GM06990 (cell line): Measurements from ENCODE around the gene KLHDC3.

Experiments used
- DNase-seq: peaks from one replicate; pipeline ENCODE4 v3.0.0-alpha.2; 2011; ENCODE audit not compliant: insufficient read length; ENCODE audit errors: extremely low read depth
- H3K27me3 ChIP-seq: replicated peaks from 2 replicates; pipeline ENCODE4 v1.6.0; 2011; ENCODE audit warnings: low read length; ENCODE audit not compliant: control insufficient read depth, insufficient read depth
- H3K36me3 ChIP-seq: 2 replicates; pipeline ENCODE4 v1.5.1; 2011; ENCODE audit warnings: low read length; ENCODE audit not compliant: control insufficient read depth, insufficient read depth
- H3K4me3 ChIP-seq: replicated peaks from 2 replicates; pipeline ENCODE4 v1.5.1; 2011; ENCODE audit warnings: low read depth, mild to moderate bottlenecking, control low read depth, low read length
- TF ChIP-seq, protein P1 (sequence below): IDR thresholded peaks from 2 replicates; pipeline ENCODE4 v1.5.1; 2011; ENCODE audit warnings: low read length, control low read depth, mild to moderate bottlenecking, inconsistent platforms; ENCODE audit not compliant: insufficient read depth, poor library complexity, severe bottlenecking

Gene KLHDC3

DNA sequence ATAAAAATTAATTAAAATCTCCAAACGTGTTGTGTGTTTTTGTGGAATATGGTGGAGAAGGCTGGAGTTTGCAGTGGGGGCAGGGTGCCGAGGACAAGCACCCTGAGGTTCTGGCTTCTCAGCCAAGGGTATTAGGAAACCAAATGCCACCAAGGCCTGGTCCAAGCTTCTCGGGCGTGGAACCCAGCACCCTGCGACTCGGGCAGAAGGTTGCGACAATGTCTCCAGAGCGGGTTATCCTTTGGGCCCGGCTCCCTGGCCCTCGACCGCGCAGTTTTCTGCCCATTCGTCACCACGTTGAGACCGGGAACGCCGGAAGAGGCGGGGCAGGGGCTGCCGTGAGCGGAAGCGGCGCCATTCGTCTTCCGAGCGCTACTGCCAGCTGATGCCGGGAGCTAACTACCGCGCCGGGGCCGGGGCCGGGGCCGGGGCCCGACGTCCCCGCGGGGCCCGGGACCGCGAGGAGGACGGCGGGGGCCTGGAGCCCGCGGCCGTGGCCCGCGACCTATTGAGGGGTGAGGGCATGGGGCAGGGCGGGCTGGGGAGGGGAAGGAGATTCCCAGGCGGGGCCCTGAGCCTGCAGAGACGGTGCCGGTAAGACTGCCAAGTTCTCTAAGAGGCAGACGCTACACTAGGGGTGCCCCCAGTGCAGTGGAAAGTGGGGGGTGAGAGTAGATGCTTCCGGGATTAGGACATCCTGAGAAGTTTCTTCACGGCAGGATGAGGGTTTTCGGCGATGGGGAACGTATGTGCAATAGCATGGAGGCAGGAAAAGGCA is 7.4 kb downstream of the KLHDC3 start, which contains the start of gene RRP36:
Gene RRP36, plus strand, starts transcription at position 354 of the 778 bp plus-strand sequence. Its CDS starts 32 bp downstream, at position 386.
- peaks cover 18% of the 10 kb centered on the region for H3K36me3 ChIP-seq
- TF ChIP-seq, protein P1, sequence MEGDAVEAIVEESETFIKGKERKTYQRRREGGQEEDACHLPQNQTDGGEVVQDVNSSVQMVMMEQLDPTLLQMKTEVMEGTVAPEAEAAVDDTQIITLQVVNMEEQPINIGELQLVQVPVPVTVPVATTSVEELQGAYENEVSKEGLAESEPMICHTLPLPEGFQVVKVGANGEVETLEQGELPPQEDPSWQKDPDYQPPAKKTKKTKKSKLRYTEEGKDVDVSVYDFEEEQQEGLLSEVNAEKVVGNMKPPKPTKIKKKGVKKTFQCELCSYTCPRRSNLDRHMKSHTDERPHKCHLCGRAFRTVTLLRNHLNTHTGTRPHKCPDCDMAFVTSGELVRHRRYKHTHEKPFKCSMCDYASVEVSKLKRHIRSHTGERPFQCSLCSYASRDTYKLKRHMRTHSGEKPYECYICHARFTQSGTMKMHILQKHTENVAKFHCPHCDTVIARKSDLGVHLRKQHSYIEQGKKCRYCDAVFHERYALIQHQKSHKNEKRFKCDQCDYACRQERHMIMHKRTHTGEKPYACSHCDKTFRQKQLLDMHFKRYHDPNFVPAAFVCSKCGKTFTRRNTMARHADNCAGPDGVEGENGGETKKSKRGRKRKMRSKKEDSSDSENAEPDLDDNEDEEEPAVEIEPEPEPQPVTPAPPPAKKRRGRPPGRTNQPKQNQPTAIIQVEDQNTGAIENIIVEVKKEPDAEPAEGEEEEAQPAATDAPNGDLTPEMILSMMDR: no peak
- H3K27me3 ChIP-seq: no peaks in the 10 kb centered on the region
- peak within 1 kb of the TSS; percentile 86 for H3K4me3 ChIP-seq
- DNase-seq: peak; percentile 78

DNA sequence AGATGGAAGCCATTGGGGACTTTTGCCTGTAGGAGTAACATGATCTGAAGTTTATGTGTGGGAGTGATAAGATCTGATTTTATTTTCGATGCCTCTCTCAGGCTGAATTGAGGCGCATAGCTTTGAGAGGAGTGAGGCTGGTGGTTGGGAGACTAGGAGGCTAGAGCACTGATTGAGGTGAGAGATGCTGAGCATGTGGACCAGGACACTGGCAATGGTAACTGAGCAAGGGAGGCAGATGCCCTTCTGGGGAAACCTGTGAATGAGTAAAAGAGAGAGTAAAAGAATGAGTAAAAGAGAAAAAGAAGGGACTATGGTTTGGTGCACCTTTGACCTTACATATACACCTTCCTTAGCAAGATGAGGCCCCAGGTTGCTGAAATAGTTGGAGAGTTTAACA is 10.4 kb downstream of the KLHDC3 start:
- DNase-seq: no peak

DNA sequence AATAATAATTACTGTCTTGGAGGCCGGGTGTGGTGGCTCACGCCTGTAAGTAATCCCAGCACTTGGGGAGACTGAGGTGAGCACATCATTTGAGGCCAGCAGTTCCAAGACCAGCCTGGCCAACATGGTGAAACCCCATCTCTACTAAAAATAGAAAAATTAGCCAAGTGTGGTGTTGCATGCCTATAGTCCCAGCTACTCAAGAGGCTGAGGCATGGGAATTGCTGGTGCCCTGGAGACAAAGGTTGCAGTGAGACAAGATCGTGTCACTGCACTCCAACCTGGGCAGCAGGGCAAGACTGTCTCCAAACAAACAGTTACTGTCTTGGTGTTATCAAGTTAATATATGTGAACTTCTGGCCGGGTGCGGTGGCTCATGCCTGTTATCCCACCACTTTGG is 12.3 kb downstream of the KLHDC3 start:
- no peak for DNase-seq
- H3K4me3 ChIP-seq: no peak overlapping the region
- peaks cover 24% of the 10 kb centered on the region for H3K36me3 ChIP-seq
- no peaks in the 10 kb centered on the region for H3K27me3 ChIP-seq
- TF ChIP-seq, protein P1: no peak

More for the DNA sequence above, 10.4 kb downstream of the KLHDC3 start:
- Histone ChIP-seq H3K36me3 (peaks cover 22% of the 10 kb centered on the region), H3K4me3 (no peak overlapping the region), H3K27me3 (no peaks in the 10 kb centered on the region)
- TF ChIP-seq, protein P1: no peak

DNA sequence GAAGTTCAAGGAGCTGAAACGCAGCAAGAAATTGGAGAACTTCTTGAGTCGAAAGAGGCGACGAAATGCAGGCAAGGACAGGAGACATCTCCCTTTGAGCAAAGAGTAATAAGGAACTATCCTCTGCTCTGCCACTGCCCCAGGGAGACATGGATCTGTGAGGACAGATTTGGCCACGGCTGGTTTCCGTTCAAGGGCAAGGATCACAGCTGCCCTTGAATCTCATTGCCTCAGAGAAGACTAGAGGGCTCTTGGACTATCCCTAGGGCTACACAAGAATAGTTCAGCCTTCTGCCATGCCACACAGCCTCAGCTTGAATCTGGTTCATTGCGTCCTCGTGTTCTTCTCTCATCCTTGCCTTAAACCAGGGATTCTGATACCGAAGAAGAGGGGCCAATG is 15.1 kb downstream of the KLHDC3 start:
- DNase-seq: no peak
- Histone ChIP-seq H3K36me3 (peaks cover 27% of the 10 kb centered on the region), H3K4me3 (no peak overlapping the region), H3K27me3 (no peaks in the 10 kb centered on the region)
- TF ChIP-seq, protein P1: no peak

DNA sequence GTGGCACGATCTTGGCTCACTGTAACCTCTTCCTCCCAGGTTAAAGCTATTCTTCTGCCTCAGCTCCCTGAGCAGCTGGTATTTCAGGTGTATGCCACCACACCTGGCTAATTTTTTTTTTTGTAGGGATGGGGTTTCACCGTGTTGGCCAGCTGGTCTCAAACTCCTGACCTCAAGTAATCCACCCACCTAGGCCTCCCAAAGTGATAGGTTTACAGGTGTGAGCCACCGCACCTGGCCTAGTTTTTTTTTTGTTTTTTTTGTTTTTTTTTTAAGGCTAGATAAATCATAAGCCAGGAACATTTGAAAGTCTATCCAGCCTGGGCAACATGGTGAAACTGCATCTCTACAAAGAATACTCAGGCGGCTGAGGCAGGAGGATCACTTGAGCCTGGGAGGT is 18.3 kb downstream of the KLHDC3 start:
- Histone ChIP-seq H3K27me3 (no peaks in the 10 kb centered on the region), H3K36me3 (peaks cover 21% of the 10 kb centered on the region), H3K4me3 (no peak overlapping the region)
- TF ChIP-seq, protein P1: no peak
- no peak for DNase-seq
